Stimulated activated naive CD8-positive, alpha-beta T cell treated with anti-CD3 and anti-CD28 coated beads, Interleukin-15, amount 100 ng/mL, for 72 hours (primary cell): ENCODE measurements around the gene ACAD9.
"Not testable (repeated sequence)": the region's sequence is repeated elsewhere in the genome, so short reads cannot be mapped to it uniquely, and the experiment has no call there.

Experiments used
- ATAC-seq: fragments of 150-1000 bp; cut with Tn5 transposase; 2 replicates; pipeline ENCODE4 v1.10.0; 2021; ENCODE audit warnings: mild to moderate bottlenecking, moderate library complexity
- DNase-seq, 2 donors: peaks; one replicate each; pipeline ENCODE4 v3.0.0; 2021 to 2022
- H3K27ac Mint-ChIP-seq, 2 donors: one replicate each; pipeline ENCODE4 v1.8.0; 2022; ENCODE audit warnings: mild to moderate bottlenecking in 2 of 2, mixed read lengths in 2 of 2, moderate library complexity in 2 of 2
- H3K27me3 Mint-ChIP-seq: one replicate; pipeline ENCODE4 v1.8.0; 2022; ENCODE audit warnings: mixed read lengths
- H3K4me1 Mint-ChIP-seq: one replicate; pipeline ENCODE4 v1.8.0; 2022; ENCODE audit warnings: mild to moderate bottlenecking, mixed read lengths
- H3K4me3 Mint-ChIP-seq, 2 donors: one replicate each; pipeline ENCODE4 v1.8.0; 2022; ENCODE audit warnings: mild to moderate bottlenecking in 2 of 2, mixed read lengths in 2 of 2, moderate library complexity in 1 of 2
- H3K9me3 Mint-ChIP-seq, 2 donors: one replicate each; pipeline ENCODE4 v1.8.0; 2022; ENCODE audit warnings: mixed read lengths in 2 of 2

The ACAD9 gene

GRCh38 chr3:128879125-128879969 is at the start of gene ACAD9:
TSS of gene ACAD9 (plus strand) at chr3:128879620. CDS start at chr3:128879692, 72 bp downstream.
- Mint-ChIP-seq H3K4me3 (peak within 1 kb of the TSS; percentile 80 to 97), H3K9me3 (no peaks in the 10 kb centered on the region), H3K4me1 (peaks cover 71% of the 10 kb centered on the region), H3K27me3 (no peaks in the 10 kb centered on the region), H3K27ac (peak within 1 kb of the TSS; percentile 97)
- DNase-seq, result peak; percentile 98
- peak; percentile 94 for ATAC-seq

- not testable (repeated sequence) for H3K4me3 Mint-ChIP-seq, ATAC-seq, H3K9me3 Mint-ChIP-seq, H3K4me1 Mint-ChIP-seq, H3K27ac Mint-ChIP-seq, DNase-seq, H3K27me3 Mint-ChIP-seq
Observed at GRCh38 chr3:128829925-128830625, 49.3 kb upstream of the ACAD9 start.

DNA sequence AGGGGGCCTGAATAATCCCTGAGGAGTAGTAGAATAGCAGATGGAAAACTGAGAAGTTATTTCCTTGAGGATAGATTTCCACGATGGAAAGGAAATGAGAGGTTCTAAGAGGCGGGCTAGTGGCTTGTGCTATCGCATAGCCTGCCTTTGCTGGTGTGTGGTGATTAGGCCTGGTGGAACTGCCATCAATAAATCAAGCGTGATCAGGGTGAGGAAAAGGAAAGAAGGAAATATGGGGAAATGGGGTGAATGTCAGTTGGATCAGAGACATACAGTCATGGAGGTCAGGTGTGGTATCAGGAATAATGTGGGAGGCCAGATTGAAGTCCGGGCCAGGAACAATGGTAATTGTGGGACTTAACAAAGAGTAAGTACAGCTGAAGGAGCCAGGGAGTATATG is 48.7 kb upstream of the ACAD9 start:
- not testable (repeated sequence) for H3K27me3 Mint-ChIP-seq, DNase-seq, H3K4me3 Mint-ChIP-seq, H3K4me1 Mint-ChIP-seq, ATAC-seq, H3K9me3 Mint-ChIP-seq, H3K27ac Mint-ChIP-seq

- DNase-seq, H3K9me3 Mint-ChIP-seq, ATAC-seq, H3K4me1 Mint-ChIP-seq, H3K27me3 Mint-ChIP-seq, H3K4me3 Mint-ChIP-seq, H3K27ac Mint-ChIP-seq: not testable (repeated sequence)
Observed at GRCh38 chr3:128832979-128833378, 46.4 kb upstream of the ACAD9 start.

- H3K27ac Mint-ChIP-seq, result peak overlapping the region in 1 of 2 donors; percentile 13
- no peak overlapping the region for H3K4me3 Mint-ChIP-seq
- DNase-seq, result no peak
- H3K27me3 Mint-ChIP-seq, result no peaks in the 10 kb centered on the region
- H3K4me1 Mint-ChIP-seq, result no peaks in the 10 kb centered on the region
- no peak for ATAC-seq
- H3K9me3 Mint-ChIP-seq, result no peaks in the 10 kb centered on the region
Observed at GRCh38 chr3:128835096-128835495, 44.3 kb upstream of the ACAD9 start.

DNA sequence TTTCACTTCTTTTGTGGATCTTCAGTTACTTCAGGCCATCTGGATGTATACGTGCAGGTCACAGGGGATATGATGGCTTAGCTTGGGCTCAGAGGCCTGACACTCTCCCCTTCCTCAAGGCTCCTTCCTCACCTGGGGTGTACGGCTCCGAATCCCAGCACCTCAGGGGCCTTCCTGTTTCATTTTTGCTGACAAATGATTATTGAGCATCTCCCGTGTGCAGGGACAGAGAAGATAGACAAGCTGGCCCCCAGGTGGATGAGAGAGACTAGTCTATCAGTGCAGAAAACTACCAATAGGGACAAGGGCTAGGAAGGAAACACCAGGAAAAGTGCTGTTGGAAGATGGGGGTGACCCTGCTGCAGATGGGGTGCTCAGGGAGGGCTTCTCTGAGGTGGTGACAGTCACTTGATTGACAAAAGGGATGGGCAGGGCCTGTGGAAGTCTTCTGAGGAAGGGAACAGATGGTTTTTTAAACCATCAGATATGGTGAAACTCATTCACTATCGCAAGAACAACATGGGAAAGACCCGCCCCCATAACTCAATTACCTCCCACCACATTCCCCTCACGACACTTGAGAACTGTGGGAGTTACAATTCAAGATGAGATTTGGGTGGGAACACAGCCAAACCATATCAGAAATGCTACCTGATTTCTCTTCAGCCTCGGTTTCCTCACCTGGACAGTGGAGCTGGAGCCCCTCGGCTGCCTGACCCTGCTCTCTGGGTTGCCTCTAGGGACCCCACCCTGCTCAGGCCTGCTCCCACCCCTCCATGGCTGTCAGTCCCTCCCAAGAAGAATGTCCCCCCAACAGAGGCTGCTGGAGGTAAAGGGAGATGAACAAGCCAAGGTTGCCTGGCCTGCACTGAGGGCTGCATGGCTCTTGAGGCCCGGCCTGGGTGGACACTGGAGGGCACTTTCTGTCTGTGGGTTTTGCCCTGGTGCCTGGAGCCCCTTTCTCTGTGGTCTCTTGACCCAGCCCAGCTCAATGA is 37.2 kb upstream of the ACAD9 start:
- Mint-ChIP-seq H3K4me1 (peaks cover 23% of the 10 kb centered on the region), H3K4me3 (no peak overlapping the region), H3K27ac (no peak overlapping the region), H3K9me3 (no peaks in the 10 kb centered on the region), H3K27me3 (no peaks in the 10 kb centered on the region)
- ATAC-seq, result no peak
- no peak for DNase-seq

DNA sequence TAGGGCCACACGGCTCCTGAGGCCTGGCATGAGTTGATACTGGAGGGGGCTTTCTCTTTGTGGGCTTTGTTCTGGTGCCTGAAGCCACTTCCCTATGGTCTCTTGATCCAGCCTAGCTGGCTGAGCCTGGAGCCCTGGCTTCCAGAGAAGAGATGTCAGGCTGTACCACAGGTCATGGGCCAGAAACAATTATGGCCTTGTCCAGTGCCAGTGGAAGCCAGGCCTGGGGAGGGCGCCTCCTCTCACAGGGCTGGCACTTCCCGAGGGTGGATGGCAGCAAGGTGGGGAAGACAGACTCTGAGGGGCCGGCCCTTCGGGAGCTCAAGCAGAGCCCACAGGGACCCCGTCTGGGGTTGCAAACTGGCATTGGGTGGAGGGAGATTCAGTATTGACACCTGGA is 34.9 kb upstream of the ACAD9 start:
- no peak overlapping the region for H3K4me3 Mint-ChIP-seq
- H3K27ac Mint-ChIP-seq, result peak overlapping the region in 1 of 2 donors; percentile 40
- no peaks in the 10 kb centered on the region for H3K9me3 Mint-ChIP-seq
- peaks cover 24% of the 10 kb centered on the region for H3K4me1 Mint-ChIP-seq
- no peak for DNase-seq
- H3K27me3 Mint-ChIP-seq, result no peaks in the 10 kb centered on the region
- no peak for ATAC-seq

DNA sequence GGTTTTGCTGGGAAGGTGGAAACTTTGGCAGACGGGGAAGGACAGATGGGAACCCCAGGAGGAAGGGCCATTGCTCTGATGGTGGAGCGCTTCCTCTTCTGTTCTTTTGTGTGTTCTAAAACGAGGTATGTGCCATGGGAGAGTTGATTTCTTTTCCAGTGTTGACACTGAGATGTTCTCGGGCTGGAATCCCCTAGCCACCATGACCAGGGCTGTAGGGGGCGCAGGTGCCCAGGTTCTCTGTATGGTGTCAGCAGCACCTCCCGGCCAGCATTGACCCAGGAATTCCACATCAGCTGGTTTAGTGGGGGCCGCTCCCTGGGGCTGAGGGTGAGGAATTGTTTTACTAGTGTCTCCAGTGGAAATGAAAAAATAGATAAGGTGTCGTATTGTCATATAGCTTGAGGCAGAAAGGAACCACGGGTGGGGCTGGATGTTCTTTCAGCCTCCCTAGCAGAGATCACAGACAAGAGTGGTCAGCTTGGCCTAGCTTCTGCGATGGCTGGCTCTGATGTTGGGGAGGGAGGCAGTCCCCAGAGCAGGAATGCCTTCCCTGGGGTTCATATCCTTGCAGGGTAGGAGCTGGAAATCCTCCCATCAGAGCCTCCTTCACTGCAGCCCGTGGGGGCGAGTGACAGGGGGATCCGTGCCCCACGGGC is 34.2 kb upstream of the ACAD9 start:
- no peaks in the 10 kb centered on the region for H3K9me3 Mint-ChIP-seq
- peak overlapping the region; percentile 68 to 69 for H3K4me3 Mint-ChIP-seq
- peaks cover 24% of the 10 kb centered on the region for H3K4me1 Mint-ChIP-seq
- H3K27me3 Mint-ChIP-seq, result no peaks in the 10 kb centered on the region
- peak overlapping the region; percentile 71 to 80 for H3K27ac Mint-ChIP-seq
- ATAC-seq (no peak), DNase-seq (no peak)

GRCh38 chr3:128845778-128846485 is 33.5 kb upstream of the ACAD9 start:
- no peaks in the 10 kb centered on the region for H3K27me3 Mint-ChIP-seq
- ATAC-seq (peak; percentile 84), DNase-seq (peak; percentile 76 to 85)
- no peaks in the 10 kb centered on the region for H3K9me3 Mint-ChIP-seq
- peak overlapping the region; percentile 68 to 69 for H3K4me3 Mint-ChIP-seq
- peaks cover 24% of the 10 kb centered on the region for H3K4me1 Mint-ChIP-seq
- peak overlapping the region; percentile 86 for H3K27ac Mint-ChIP-seq

DNA sequence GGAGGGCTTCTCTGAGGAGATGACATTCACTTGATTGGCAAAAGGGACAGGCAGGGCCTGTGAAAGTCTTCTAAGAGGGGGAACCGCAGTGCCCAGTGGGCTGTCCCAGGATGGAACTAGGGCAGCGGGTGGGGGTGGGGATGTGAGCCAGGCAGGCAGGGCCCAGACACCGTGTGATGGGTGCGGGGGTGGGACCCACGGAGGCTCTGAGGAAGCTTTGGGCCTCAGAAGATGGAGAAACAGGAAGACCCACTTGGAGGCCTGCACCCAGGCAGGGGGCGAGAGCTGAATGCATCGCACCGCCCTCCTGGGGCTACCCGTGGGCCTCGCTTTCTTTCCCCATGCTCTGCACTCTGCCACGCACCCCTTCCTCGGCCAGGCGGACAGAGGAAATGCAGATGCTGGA is 32.9 kb upstream of the ACAD9 start:
- peak overlapping the region; percentile 86 for H3K27ac Mint-ChIP-seq
- H3K4me1 Mint-ChIP-seq, result peaks cover 24% of the 10 kb centered on the region
- peak overlapping the region; percentile 47 to 69 for H3K4me3 Mint-ChIP-seq
- DNase-seq (no peak), ATAC-seq (peak; percentile 63)
- H3K9me3 Mint-ChIP-seq, result no peaks in the 10 kb centered on the region
- no peaks in the 10 kb centered on the region for H3K27me3 Mint-ChIP-seq

DNA sequence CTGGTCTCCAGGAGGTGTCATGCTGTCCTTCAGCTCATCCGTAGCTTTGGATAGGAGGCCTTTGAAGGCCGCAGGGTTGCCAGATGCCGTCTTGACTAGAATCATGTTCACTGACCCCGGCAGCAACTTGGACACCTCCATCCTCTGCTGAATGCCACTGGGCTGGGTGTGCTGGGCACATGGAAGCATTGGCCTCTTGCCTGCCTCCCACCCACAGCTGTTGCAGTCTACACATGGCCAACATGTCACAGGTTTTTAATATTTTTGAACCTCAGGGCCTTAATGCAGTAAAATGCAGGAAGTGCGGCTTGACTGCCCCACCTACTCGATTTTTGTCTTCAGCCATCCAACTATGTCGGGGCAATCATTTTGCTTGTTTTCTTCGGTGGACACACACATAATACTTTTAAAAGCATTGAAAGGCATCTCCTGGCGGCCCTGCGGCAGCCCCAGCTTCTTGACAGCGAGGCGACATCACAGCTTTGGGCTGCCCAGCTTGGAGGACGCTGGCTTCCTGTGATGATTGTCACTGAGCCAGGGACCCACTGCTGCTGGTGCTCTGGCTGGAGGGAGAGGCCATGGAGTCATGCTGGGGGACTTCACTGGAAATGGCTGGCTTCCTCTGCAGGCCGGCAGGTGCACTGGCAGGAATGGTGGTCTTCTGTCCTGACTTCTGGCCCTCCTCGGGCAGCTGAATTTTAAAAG is 31.6 kb upstream of the ACAD9 start:
- H3K4me1 Mint-ChIP-seq, result peaks cover 24% of the 10 kb centered on the region
- no peaks in the 10 kb centered on the region for H3K9me3 Mint-ChIP-seq
- DNase-seq (no peak), ATAC-seq (no peak)
- no peak overlapping the region for H3K4me3 Mint-ChIP-seq
- H3K27ac Mint-ChIP-seq, result peak overlapping the region in 1 of 2 donors; percentile 53
- no peaks in the 10 kb centered on the region for H3K27me3 Mint-ChIP-seq

- Mint-ChIP-seq H3K27me3 (no peaks in the 10 kb centered on the region), H3K4me3 (no peak overlapping the region), H3K4me1 (peaks cover 24% of the 10 kb centered on the region), H3K27ac (no peak overlapping the region), H3K9me3 (peaks cover 3 to 4% of the 10 kb centered on the region in 2 donors)
- DNase-seq (no peak), ATAC-seq (no peak)
Observed at GRCh38 chr3:128848936-128849335, 30.5 kb upstream of the ACAD9 start.

DNA sequence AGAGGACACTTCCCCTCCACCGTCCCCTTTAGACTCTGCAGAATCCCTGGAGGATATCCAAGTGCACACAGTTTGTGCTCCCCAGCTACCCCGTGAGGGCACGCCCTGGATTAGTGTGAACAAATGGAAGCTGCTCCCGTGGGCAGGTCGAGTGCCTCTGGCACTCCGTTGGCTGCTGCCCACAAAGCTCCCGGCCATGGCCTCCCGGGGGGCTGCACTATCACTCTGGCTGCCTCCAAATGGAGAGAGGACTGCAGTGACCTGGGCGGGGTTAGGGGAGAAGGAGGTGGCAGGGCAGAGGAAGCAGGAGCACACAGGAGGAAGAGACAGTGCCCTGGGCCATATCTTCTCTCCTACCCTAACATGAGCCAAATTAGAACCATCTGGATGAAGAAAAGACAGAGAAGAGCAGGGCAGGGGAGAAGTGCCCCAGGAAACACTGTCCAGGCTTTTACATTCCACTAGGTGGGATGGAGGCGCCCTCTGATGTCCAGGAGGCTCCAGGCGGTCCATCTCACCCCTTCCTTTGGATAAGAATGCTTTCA is 29.4 kb upstream of the ACAD9 start:
- no peak overlapping the region for H3K4me3 Mint-ChIP-seq
- ATAC-seq (no peak), DNase-seq (no peak)
- peaks cover 24% of the 10 kb centered on the region for H3K4me1 Mint-ChIP-seq
- H3K27me3 Mint-ChIP-seq, result no peaks in the 10 kb centered on the region
- peaks cover 11 to 15% of the 10 kb centered on the region in 2 donors for H3K9me3 Mint-ChIP-seq
- H3K27ac Mint-ChIP-seq, result no peak overlapping the region

GRCh38 chr3:128850544-128850943 is 28.9 kb upstream of the ACAD9 start:
- ATAC-seq (no peak), DNase-seq (no peak)
- peaks cover 18% of the 10 kb centered on the region for H3K4me1 Mint-ChIP-seq
- no peak overlapping the region for H3K27ac Mint-ChIP-seq
- no peaks in the 10 kb centered on the region for H3K27me3 Mint-ChIP-seq
- H3K9me3 Mint-ChIP-seq, result peaks cover 11 to 20% of the 10 kb centered on the region in 2 donors
- H3K4me3 Mint-ChIP-seq, result no peak overlapping the region
